HG02884 (cell line): Measurements from ENCODE around the gene ELMO3.

Experiments used
- ATAC-seq: cut with Tn5 transposase; IDR thresholded peaks from one replicate; pipeline ENCODE4 v1.9.1; 2021; ENCODE audit warnings: mild to moderate bottlenecking, moderate library complexity; ENCODE audit not compliant: unreplicated experiment

The ELMO3 gene, protein sequence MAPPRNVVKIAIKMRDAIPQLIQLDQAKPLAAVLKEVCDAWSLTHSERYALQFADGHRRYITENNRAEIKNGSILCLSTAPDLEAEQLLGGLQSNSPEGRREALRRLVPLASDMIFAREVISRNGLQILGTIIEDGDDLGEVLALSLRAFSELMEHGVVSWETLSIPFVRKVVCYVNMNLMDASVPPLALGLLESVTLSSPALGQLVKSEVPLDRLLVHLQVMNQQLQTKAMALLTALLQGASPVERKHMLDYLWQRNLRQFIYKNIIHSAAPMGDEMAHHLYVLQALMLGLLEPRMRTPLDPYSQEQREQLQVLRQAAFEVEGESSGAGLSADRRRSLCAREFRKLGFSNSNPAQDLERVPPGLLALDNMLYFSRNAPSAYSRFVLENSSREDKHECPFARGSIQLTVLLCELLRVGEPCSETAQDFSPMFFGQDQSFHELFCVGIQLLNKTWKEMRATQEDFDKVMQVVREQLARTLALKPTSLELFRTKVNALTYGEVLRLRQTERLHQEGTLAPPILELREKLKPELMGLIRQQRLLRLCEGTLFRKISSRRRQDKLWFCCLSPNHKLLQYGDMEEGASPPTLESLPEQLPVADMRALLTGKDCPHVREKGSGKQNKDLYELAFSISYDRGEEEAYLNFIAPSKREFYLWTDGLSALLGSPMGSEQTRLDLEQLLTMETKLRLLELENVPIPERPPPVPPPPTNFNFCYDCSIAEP

DNA sequence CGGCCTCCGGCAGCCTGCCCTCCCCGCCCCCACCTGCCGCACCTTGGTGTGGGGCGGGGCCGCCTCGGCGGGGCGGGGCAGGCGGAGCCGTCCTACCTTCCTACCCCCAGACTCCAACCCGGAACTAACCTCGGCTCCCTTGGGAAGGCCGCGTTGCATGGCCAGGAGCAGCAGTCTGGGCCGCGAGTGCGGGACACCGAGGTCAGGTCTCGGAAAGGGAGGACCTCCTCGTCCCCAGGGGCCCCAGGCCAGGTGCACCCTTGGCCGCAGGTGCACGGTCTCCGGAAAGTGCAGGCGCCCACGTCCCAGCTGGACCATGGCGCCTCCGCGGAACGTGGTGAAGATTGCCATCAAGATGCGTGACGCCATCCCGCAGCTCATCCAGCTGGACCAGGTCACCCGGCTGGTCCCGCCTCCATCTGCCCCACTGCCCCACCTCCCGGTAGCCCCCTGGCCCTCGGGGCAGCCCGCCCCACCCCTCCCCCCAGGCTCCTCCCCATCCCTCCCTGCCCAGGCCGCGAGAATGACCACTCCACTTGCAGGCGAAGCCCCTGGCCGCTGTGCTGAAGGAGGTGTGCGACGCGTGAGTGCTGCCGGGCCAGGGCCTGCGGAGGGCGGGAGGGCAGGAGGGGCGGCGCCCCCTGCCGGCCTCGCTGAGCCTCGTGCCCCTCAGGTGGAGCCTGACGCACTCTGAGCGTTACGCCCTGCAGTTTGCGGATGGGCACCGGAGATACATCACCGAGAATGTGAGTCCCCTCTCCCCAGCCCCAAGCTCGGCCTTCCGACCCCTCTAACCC, at the start of gene ELMO3:
Gene ELMO3 (plus strand): TSS at position 121 of the 797 bp plus-strand sequence. CDS start 196 bp downstream, at position 317.
- no peak for ATAC-seq

- ATAC-seq = no peak
These were observed 49.5 kb upstream of the ELMO3 start for GRCh38 chr16:67149276-67150046.

- no peak for ATAC-seq
These were observed 48.7 kb upstream of the ELMO3 start for GRCh38 chr16:67150047-67150832.

- ATAC-seq = no peak
These were observed 48.0 kb upstream of the ELMO3 start, which contains the start of gene B3GNT9 for GRCh38 chr16:67150833-67151396. Gene B3GNT9, minus strand, starts transcription at chr16:67150998. Its CDS starts 513 bp downstream, at chr16:67150485.

GRCh38 chr16:67151431-67152097, 47.4 kb upstream of the ELMO3 start:
- ATAC-seq = no peak

DNA sequence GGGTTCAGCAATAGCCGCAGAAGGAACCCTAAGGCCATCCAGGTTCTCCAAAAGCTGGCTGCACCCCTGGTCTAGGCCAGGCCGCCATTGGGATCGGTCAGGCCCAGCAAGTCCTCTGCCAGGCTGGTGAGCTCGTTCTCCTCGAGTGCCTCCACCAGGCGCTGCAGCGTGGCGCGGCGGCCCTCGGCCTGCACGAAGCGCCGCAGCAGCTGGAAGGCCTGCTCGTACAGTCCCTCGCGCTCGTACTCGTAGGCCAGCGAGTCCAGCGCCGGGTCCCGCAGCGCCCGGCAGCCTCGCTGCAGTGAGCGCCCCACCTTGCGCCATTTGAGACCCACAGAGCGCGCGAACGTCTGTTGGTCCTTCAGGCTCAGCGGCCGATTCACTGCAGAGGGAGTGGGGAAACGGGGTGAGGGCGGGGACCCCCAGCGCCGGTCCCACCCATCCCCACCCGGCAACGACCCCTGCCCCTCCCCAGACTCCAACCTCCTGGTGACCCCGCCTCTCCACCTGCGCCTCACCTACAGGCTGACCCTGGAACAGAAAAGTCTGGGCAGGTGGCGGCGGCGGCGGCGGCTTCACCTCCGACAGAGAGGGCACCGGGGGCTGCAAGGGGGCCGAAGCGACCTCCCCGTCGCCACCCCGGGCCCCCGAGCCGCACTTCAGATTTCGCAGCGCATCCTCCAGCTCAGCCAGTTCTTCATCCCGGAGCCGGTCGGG, 44.2 kb upstream of the ELMO3 start:
- ATAC-seq = no peak

DNA sequence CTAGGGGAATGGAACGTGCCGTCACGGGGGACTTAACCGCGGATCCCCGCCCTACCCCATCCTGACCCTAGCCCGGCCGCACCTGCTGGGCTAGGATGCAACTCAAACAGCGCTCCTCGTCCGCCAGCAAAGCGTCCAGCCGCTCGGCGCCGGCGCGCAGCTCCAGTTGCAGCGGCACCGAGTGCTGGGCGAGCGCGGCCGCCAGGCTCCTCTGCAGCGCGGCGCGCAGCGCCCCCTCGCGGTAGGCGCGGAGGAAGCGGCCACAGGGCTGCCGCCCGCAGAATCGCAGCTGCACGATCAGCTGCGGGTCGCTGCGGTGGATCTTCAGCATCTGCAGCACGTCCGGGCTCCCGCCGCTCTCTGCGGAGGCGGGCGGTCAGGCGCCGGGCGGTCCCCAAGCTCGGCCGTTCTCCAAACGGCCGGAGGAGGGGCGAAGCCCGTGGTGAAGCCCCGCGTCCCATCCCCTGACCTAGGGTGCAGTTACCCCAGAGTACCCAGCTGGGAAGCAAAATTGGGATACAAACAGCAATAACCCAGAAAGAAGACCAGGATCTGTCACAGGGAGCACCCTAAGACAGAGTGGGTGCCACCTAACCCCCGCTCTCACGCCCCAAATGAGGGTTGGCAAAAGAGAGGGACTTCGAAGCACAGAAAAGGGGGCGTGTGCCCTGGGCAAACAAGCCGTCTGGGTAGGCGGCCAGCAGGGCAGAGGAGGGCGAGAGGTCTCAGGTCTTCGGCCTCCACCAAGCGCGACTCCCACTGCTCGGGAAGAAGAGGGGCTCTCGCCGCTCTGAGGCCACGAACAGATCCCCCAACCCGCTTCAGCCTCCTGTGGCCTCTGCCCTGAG, 43.4 kb upstream of the ELMO3 start:
- no peak for ATAC-seq

GRCh38 chr16:67156143-67156844, 42.6 kb upstream of the ELMO3 start:
- no peak for ATAC-seq

DNA sequence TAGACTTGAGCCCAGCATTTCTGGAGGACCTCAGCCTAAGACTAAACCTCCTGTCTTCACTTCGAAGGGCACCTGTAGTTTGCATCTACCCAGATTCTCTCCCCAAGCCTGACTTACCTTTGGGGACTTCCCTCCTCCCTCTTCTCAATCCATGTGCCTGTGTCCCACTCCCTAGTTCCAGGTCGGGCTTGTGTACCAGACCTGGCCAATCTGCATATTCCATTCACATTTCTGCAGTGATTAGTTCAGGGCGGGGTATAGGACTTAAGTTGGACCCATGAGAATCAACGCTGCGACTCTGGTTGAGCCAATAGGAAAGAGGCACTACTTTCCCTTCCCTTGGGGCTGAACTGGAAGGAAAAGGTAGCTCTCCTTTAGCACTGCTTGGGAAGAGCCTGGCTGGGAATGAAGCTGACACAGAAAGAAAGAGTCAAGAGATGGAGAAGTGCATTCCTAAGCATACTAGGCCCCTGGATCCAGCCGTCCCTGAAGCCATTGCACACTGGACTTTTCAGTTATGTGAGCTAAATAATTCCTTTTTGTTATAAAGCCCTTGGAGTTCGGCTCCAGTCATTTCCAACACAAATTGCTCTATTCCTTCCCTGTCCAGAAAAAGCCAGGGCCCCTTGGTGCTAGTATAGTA, 41.7 kb upstream of the ELMO3 start:
- no peak for ATAC-seq

DNA sequence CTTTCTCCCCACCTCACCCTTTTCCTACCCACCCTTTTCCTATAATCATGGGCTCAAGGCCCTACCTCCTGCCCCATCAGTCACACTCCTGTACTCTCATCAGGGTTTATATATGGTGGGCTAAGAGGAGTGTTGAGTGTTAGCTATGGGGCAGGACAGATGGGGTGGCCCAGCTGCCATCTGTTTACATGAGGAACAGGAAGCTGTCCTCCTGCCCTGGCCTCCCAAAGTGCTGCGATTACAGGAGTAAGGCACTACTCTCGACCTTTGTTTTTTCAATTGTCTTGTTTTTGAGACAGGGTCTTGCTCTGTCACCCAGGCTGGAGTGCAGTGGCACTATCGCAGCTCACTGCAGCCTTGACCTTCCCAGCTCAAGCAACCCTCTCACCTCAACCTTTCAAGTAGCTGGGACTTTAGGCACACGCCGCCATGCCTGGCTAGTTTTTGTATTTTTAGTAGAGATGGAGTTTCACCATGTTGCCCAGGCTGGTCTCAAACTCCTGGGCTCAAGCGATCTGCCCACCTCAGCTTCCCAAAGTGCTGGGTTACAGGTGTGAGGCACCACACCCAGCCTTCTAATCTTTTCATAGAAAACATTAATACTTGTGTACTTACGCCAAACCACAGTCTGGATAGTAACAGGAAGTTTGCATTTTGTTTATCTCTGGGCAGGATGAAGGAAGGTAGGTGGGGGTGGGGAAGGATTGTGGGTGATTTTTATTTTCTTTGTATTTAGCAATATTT, 40.9 kb upstream of the ELMO3 start:
- ATAC-seq = no peak

DNA sequence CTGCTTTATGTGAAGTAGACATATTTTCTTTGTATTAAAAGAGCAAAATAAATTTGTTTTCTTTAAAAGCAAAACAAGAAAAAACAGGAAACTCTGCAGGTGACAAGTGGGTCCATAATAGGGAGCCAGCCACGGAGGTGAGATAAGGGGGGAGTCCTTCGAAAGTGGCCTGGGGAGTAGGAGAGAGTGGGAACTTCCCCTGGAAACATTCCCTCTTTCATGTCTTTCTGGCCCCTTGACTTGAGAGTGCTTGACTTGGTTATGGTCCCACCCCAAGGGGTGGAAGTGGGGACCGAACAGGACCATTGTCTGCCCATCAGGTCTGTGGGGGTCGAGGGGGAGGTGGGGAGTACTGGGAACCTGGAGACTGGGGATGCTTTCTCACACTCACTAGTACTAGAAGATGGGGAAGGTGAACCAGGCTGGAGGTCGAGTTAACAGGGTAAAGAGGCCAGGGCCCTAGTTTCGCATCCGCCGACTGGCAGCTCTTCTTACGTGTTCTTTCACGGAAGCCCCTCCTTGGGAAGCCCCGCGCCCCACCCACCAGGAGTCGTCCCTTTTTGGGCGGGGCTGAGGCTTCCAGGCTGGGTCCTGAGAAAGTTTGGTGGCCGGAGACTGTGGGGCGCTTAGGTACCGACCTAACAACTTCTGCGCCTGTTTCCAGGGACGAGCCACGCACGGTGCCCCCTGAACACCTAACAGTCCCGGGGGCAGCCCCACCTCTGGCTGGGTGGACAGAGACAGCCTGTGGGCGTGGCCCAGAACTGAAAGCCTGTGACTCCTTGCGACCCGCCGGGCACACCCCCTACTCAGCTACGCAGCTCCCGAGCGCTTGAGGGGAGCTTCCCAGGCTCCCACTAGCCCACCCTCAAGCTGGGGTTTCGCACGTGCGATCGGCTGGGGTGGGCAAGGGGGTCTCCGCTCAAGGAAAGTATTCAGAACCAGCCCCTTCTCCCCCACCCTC, 40.0 kb upstream of the ELMO3 start:
- ATAC-seq = peak; percentile 28

DNA sequence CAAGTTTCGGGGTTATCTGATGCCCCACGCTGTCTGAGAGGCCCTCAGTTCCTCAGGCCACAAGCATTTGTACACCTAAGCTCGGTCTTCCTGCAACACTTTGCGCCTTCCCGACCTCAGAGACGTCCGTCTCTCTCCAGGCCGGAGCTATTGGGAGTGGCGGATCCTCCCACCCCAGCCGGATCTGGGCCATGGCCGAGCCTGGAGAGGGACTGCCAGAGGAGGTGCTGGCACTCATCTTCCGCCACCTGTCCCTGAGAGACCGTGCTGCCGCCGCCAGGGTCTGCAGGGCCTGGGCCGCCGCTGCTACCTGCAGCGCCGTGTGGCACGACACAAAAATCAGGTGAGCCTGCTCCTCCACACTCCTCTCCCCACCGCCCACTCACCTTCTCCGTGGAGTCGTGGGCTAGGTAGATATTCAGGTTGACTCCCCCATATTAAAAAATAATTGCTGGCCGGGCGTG, 37.3 kb upstream of the ELMO3 start:
- no peak for ATAC-seq

GRCh38 chr16:67162506-67163163, 36.3 kb upstream of the ELMO3 start:
- no peak for ATAC-seq
